Caco-2 (cell line): ENCODE results near the gene NKAIN1. TPM values are rescaled to one million over a fixed set of nuclear protein-coding genes. Genes with fewer than 3 reads are reported as not detected.

Experiments
- BruUV-seq: library from RNA; stranded (reverse); fragments of 400-500 nt; replicated peaks from 2 replicates; lab custom pipeline; 2021; lab: Mats Ljungman, UMichigan
- CTCF ChIA-PET: fragments of 300-600 bp; sonication (Branson Sonifier 250); formaldehyde crosslinking; loops from one replicate; lab custom pipeline; 2022; ENCODE audit warnings: antibody characterized with exemption; lab: Charles Lee
- POLR2A ChIA-PET: fragments of 300-600 bp; sonication (Branson Sonifier 250); formaldehyde crosslinking; loops from one replicate; lab custom pipeline; 2022; ENCODE audit warnings: antibody characterized with exemption; lab: Charles Lee
- DNase-seq, 2 experiments: peaks; one replicate each; pipeline versions ENCODE4 v3.0.0 to v3.0.0-alpha.2; 2020 to 2022
- H3K27me3 ChIP-seq: replicated peaks from 2 replicates; pipeline ENCODE4 v1.6.0; 2011; ENCODE audit warnings: low read length; ENCODE audit not compliant: control insufficient read depth, insufficient read depth
- H3K36me3 ChIP-seq: 2 replicates; pipeline ENCODE4 v1.5.1; 2011; ENCODE audit warnings: low read length; ENCODE audit not compliant: control insufficient read depth, insufficient read depth
- H3K4me1 ChIP-seq: fragments of 250-450 bp; sonication (Bioruptor Pico); 2 replicates; pipeline ENCODE4 v1.5.1; 2020; ENCODE audit warnings: mild to moderate bottlenecking
- H3K4me3 ChIP-seq: 2 replicates; pipeline ENCODE4 v1.5.1; 2011; ENCODE audit warnings: low read depth, mild to moderate bottlenecking, control low read depth, low read length
- H3K9me3 ChIP-seq: fragments of 250-450 bp; sonication (Bioruptor Pico); 2 replicates; pipeline ENCODE4 v1.5.1; 2020; ENCODE audit warnings: mild to moderate bottlenecking, moderate library complexity
- H3K27ac Mint-ChIP-seq: one replicate; pipeline ENCODE4 v1.8.0; 2022; ENCODE audit warnings: mixed read lengths; ENCODE audit not compliant: unreplicated experiment
- H3K27me3 Mint-ChIP-seq: one replicate; pipeline ENCODE4 v1.8.0; 2022; ENCODE audit warnings: mixed read lengths; ENCODE audit not compliant: insufficient read depth, unreplicated experiment
- H3K36me3 Mint-ChIP-seq: one replicate; pipeline ENCODE4 v1.8.0; 2022; ENCODE audit warnings: mild to moderate bottlenecking, mixed read lengths; ENCODE audit not compliant: insufficient read depth, unreplicated experiment
- H3K4me1 Mint-ChIP-seq: one replicate; pipeline ENCODE4 v1.8.0; 2022; ENCODE audit warnings: low read depth, mixed read lengths; ENCODE audit not compliant: unreplicated experiment
- H3K4me3 Mint-ChIP-seq: one replicate; pipeline ENCODE4 v1.8.0; 2022; ENCODE audit warnings: mild to moderate bottlenecking, moderate library complexity, mixed read lengths; ENCODE audit not compliant: unreplicated experiment
- H3K9me3 Mint-ChIP-seq: one replicate; pipeline ENCODE4 v1.8.0; 2022; ENCODE audit warnings: mixed read lengths; ENCODE audit not compliant: unreplicated experiment
- intact Hi-C: fragments of 100-400 bp; cut with micrococcal nuclease; formaldehyde crosslinking; loops from one replicate; pipeline ENCODE4 v1.10.0; 2022; ENCODE audit not compliant: unreplicated experiment
- total RNA-seq: library from RNA; stranded (reverse); gene quantifications from 2 replicates; pipeline ENCODE4 v1.2.3, GENCODE V29; 2022
- TF ChIP-seq, protein P1 (sequence below), 2 experiments: fragments of 200-600 bp in 1 of 2; IDR thresholded peaks; 1 replicate in 1 of 2; 2 replicates in 1 of 2; pipeline versions ENCODE4 v1.5.1 to v1.8.0; 2011 to 2022; ENCODE audit warnings: antibody characterized with exemption in 1 of 2, control low read depth in 1 of 2, inconsistent platforms in 1 of 2, low read depth in 1 of 2, low read length in 1 of 2, mild to moderate bottlenecking in 1 of 2, moderate library complexity in 1 of 2; ENCODE audit not compliant: insufficient read depth in 1 of 2, severe bottlenecking in 1 of 2, unreplicated experiment in 1 of 2

The NKAIN1 gene
- total RNA-seq, 1 experiment from 2014 or later, result not detected

DNA sequence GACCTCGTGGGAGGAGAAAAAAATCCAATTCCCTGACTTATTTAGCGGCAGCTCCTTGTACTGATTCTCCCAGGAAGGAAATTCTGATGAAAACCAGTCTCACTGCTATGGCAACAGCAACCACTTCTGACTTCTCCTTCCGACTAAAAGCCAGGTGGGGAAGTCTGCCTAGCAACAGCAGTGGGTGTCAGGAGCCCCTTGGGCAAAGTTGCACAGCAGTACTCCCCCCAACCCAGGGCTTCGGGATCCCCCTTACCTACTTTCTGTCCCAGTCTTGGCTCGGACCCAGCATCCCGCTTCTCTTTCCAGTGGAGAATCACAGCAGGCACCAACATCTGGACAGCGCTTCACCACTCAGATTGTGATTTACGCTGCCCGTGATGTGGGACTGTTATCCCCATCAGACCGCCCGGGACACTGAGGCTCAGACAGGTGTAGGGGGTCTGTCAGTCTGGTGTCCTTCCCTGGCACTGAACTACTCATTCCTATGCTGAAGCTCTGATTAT, 24.6 kb downstream of the NKAIN1 start:
- intact Hi-C loops, result no loop called here
- TF ChIP-seq, protein P1, sequence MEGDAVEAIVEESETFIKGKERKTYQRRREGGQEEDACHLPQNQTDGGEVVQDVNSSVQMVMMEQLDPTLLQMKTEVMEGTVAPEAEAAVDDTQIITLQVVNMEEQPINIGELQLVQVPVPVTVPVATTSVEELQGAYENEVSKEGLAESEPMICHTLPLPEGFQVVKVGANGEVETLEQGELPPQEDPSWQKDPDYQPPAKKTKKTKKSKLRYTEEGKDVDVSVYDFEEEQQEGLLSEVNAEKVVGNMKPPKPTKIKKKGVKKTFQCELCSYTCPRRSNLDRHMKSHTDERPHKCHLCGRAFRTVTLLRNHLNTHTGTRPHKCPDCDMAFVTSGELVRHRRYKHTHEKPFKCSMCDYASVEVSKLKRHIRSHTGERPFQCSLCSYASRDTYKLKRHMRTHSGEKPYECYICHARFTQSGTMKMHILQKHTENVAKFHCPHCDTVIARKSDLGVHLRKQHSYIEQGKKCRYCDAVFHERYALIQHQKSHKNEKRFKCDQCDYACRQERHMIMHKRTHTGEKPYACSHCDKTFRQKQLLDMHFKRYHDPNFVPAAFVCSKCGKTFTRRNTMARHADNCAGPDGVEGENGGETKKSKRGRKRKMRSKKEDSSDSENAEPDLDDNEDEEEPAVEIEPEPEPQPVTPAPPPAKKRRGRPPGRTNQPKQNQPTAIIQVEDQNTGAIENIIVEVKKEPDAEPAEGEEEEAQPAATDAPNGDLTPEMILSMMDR (IDR thresholded peaks at IDR 0.05; ENCODE audit: insufficient read depth in 1 of 2, low read depth in 1 of 2, low read length in 1 of 2, severe bottlenecking in 1 of 2, unreplicated experiment in 1 of 2), result no peak
- Mint-ChIP-seq H3K27me3 (no peaks in the 10 kb centered on the region), H3K4me1 (no peaks in the 10 kb centered on the region), H3K36me3 (no peaks in the 10 kb centered on the region), H3K9me3 (no peaks in the 10 kb centered on the region), H3K27ac (no peak overlapping the region), H3K4me3 (no peak overlapping the region)
- ChIA-PET CTCF (no interaction called here), POLR2A (no interaction called here)
- H3K27me3 ChIP-seq, result no peaks in the 10 kb centered on the region
- H3K36me3 ChIP-seq, result no peaks in the 10 kb centered on the region
- no peak overlapping the region for H3K4me3 ChIP-seq
- DNase-seq, result no peak
- no TSS peak for BruUV-seq
- no peaks in the 10 kb centered on the region for H3K9me3 ChIP-seq
- no peaks in the 10 kb centered on the region for H3K4me1 ChIP-seq

DNA sequence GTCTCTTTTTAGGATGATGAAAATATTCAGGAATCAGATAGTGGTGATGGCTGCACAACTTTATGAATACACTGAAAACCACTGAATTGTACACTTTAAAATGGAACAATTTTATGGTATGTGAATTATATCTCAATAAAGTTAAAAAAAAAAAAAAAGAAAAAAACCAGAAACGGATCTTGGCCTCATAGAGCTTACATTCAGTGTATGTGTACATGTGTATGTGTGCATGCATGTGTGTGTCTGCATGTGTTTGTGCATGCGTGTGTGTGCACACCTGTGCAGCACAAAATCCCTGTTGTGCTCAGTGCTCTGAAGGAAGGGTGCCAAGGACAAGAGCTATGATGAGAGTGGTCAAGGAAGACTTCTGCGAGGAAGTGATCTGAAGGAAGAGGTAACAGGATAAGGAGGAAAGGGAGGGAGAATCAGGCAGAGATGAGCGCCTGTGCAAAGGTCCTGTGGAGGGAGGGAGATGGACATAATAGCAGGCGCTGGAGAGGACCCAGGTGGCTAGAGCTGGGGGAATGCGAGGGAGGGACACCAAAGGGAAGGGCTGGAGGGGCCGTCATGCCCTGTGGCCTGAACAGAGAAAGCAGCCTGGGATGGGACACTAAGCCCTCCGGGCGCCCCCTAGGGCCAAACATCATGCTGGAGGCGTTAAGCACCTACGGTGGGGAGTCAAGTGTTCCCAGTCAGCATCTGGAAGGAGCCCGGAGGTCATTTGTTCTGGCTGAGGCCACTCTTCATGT, 25.2 kb downstream of the NKAIN1 start:
- TF ChIP-seq, protein P1 (IDR thresholded peaks at IDR 0.05; ENCODE audit: insufficient read depth in 1 of 2, low read depth in 1 of 2, low read length in 1 of 2, severe bottlenecking in 1 of 2, unreplicated experiment in 1 of 2), result no peak
- Mint-ChIP-seq H3K36me3 (no peaks in the 10 kb centered on the region), H3K4me1 (no peaks in the 10 kb centered on the region), H3K27me3 (no peaks in the 10 kb centered on the region), H3K27ac (no peak overlapping the region), H3K9me3 (no peaks in the 10 kb centered on the region), H3K4me3 (no peak overlapping the region)
- DNase-seq, result peak in 1 of 2 experiments; percentile 21
- Histone ChIP-seq H3K9me3 (no peaks in the 10 kb centered on the region), H3K36me3 (no peaks in the 10 kb centered on the region), H3K4me3 (no peak overlapping the region), H3K4me1 (no peaks in the 10 kb centered on the region), H3K27me3 (no peaks in the 10 kb centered on the region)
- CTCF ChIA-PET, result interaction anchor here (0.5 kb wide), 1 partner anchor 1128 kb away, joined by 3 read pairs; no protein-coding TSS in a partner anchor
- no TSS peak for BruUV-seq
- POLR2A ChIA-PET, result no interaction called here
- intact Hi-C loops, result no loop called here

DNA sequence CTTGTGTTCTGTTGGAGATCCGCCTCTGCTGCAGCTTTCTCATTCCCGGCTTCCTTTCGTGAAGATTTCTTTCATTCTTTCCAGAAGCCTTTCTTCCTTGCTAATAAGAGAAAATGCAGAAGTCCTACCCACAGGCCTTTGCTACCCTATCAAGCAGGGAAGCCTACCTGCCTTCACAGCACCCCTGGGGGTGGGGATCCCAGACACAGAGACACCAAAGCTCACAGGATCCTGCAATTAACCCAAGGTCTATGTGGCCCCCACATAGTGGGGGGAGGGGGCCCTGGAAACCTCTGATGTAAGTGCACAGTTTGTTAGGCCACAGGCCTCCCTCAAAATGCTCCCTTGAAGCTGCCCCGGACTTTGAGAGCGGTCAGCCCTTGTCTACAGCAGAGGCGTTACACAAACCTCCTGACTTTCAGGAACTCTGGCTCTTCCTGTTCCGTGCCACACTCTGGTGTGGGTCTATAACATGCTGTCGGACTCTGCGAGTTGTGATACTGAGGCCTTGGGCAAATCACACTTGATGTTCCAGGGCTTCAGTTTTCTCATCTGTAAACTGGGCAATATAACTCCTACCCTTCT, 31.2 kb downstream of the NKAIN1 start:
- H3K9me3 ChIP-seq, result no peaks in the 10 kb centered on the region
- Mint-ChIP-seq H3K9me3 (no peaks in the 10 kb centered on the region), H3K27ac (no peak overlapping the region), H3K27me3 (no peaks in the 10 kb centered on the region), H3K4me3 (no peak overlapping the region), H3K4me1 (no peaks in the 10 kb centered on the region), H3K36me3 (no peaks in the 10 kb centered on the region)
- TF ChIP-seq, protein P1 (IDR thresholded peaks at IDR 0.05; ENCODE audit: insufficient read depth in 1 of 2, low read depth in 1 of 2, low read length in 1 of 2, severe bottlenecking in 1 of 2, unreplicated experiment in 1 of 2), result no peak
- H3K27me3 ChIP-seq, result no peaks in the 10 kb centered on the region
- BruUV-seq, result no TSS peak
- POLR2A ChIA-PET, result no interaction called here
- intact Hi-C loops, result no loop called here
- no peaks in the 10 kb centered on the region for H3K36me3 ChIP-seq
- no peak for DNase-seq
- H3K4me1 ChIP-seq, result no peaks in the 10 kb centered on the region
- CTCF ChIA-PET, result no interaction called here
- H3K4me3 ChIP-seq, result no peak overlapping the region
